OCI-LY3 (cell line): ENCODE measurements around the gene CACNG4.
"Not testable (repeated sequence)": the region's sequence is repeated elsewhere in the genome, so short reads cannot be mapped to it uniquely, and the experiment has no call there.

Experiments used
- H2AFZ ChIP-seq: fragments of 200-600, 300-600 bp; shearing (Covaris generic); 2 replicates; pipeline ENCODE4 v1.6.0; 2014; ENCODE audit warnings: antibody characterized with exemption, low read depth, low read length
- H3K27ac ChIP-seq: fragments of 200-600, 300-600 bp; sonication (generic); 2 replicates; pipeline ENCODE4 v1.5.1; 2014; ENCODE audit warnings: mild to moderate bottlenecking, low read length, moderate library complexity, mixed read lengths
- H3K27me3 ChIP-seq: fragments of 200-600, 300-600 bp; sonication (generic); 2 replicates; pipeline ENCODE4 v1.6.1; 2014; ENCODE audit warnings: low read depth, low read length, mixed read lengths
- H3K36me3 ChIP-seq: fragments of 200-600, 300-600 bp; sonication (generic); replicated peaks from 2 replicates; pipeline ENCODE3; 2014; ENCODE audit warnings: low read depth, low read length, mixed read lengths
- H3K4me1 ChIP-seq: fragments of 300-600, 200-600 bp; sonication (generic); 2 replicates; pipeline ENCODE4 v1.6.1; 2014; ENCODE audit warnings: low read length, mixed read lengths
- H3K4me2 ChIP-seq: fragments of 200-600, 300-600 bp; sonication (generic); 2 replicates; pipeline ENCODE4 v1.6.1; 2014; ENCODE audit warnings: low read length, mixed read lengths
- H3K4me3 ChIP-seq: fragments of 300-600, 200-600 bp; sonication (generic); 2 replicates; pipeline ENCODE4 v1.5.1; 2014; ENCODE audit warnings: antibody characterized with exemption, mild to moderate bottlenecking, low read length, moderate library complexity
- H3K79me2 ChIP-seq: fragments of 300-600, 200-600 bp; shearing (Covaris generic); 2 replicates; pipeline ENCODE4 v1.6.1; 2014; ENCODE audit warnings: mild to moderate bottlenecking, low read length, mixed read lengths
- H3K9ac ChIP-seq: fragments of 300-600, 200-600 bp; shearing (Covaris generic); 2 replicates; pipeline ENCODE4 v1.6.0; 2014; ENCODE audit warnings: mild to moderate bottlenecking, low read length, moderate library complexity
- H3K9me3 ChIP-seq: fragments of 200-600, 300-600 bp; shearing (Covaris generic); 2 replicates; pipeline ENCODE4 v1.6.1; 2014; ENCODE audit warnings: low read length, mixed read lengths; ENCODE audit not compliant: insufficient read depth
- H4K20me1 ChIP-seq: fragments of 200-600, 300-600 bp; sonication (generic); 2 replicates; pipeline ENCODE4 v1.6.1; 2016; ENCODE audit warnings: low read length, mixed read lengths; ENCODE audit not compliant: insufficient read depth
- CTCF ChIP-seq: fragments of 200-600, 300-600 bp; sonication (generic); IDR thresholded peaks from 2 replicates; pipeline ENCODE4 v1.5.1; 2014; ENCODE audit warnings: antibody characterized with exemption, low read length, low read depth
- EZH2phosphoT487 ChIP-seq: fragments of 200-600 bp; shearing (Covaris generic); IDR thresholded peaks from 2 replicates; pipeline ENCODE4 v1.6.1; 2018; ENCODE audit warnings: antibody characterized with exemption, mixed run types, low read depth

CACNG4 gene

GRCh38 chr17:66970797-66971196, 6.3 kb downstream of the CACNG4 start:
- TF ChIP-seq CTCF, result no peak
- TF ChIP-seq EZH2phosphoT487, result no peak
- Histone ChIP-seq H3K9ac (no peak overlapping the region), H3K79me2 (no peaks in the 10 kb centered on the region), H3K27ac (no peak overlapping the region), H3K27me3 (no peaks in the 10 kb centered on the region), H4K20me1 (no peaks in the 10 kb centered on the region), H2AFZ (no peak overlapping the region), H3K36me3 (no peaks in the 10 kb centered on the region), H3K9me3 (no peaks in the 10 kb centered on the region), H3K4me2 (no peak overlapping the region), H3K4me1 (no peaks in the 10 kb centered on the region), H3K4me3 (no peak overlapping the region)

GRCh38 chr17:66971264-66971663, 6.8 kb downstream of the CACNG4 start:
- H3K9ac ChIP-seq, result no peak overlapping the region
- H3K79me2 ChIP-seq, result no peaks in the 10 kb centered on the region
- no peaks in the 10 kb centered on the region for H3K36me3 ChIP-seq
- H3K27ac ChIP-seq, result no peak overlapping the region
- no peak overlapping the region for H2AFZ ChIP-seq
- H3K4me3 ChIP-seq, result no peak overlapping the region
- H3K27me3 ChIP-seq, result no peaks in the 10 kb centered on the region
- no peak overlapping the region for H3K4me2 ChIP-seq
- no peaks in the 10 kb centered on the region for H3K4me1 ChIP-seq
- H4K20me1 ChIP-seq, result no peaks in the 10 kb centered on the region
- no peaks in the 10 kb centered on the region for H3K9me3 ChIP-seq
- TF ChIP-seq CTCF (no peak), EZH2phosphoT487 (no peak)

- Histone ChIP-seq H3K79me2 (no peaks in the 10 kb centered on the region), H4K20me1 (no peaks in the 10 kb centered on the region), H3K27me3 (no peaks in the 10 kb centered on the region), H2AFZ (no peak overlapping the region), H3K27ac (no peak overlapping the region), H3K9ac (no peak overlapping the region), H3K9me3 (no peaks in the 10 kb centered on the region), H3K4me3 (no peak overlapping the region), H3K36me3 (no peaks in the 10 kb centered on the region), H3K4me2 (no peak overlapping the region), H3K4me1 (no peaks in the 10 kb centered on the region)
- TF ChIP-seq CTCF (no peak), EZH2phosphoT487 (no peak)
Measured at GRCh38 chr17:66971730-66972441, 7.4 kb downstream of the CACNG4 start.

- H3K4me2 ChIP-seq, H3K27me3 ChIP-seq, H2AFZ ChIP-seq, H3K9ac ChIP-seq, H3K36me3 ChIP-seq, H3K4me1 ChIP-seq, H3K79me2 ChIP-seq, H3K27ac ChIP-seq, H3K4me3 ChIP-seq, H3K9me3 ChIP-seq, H4K20me1 ChIP-seq: not testable (repeated sequence)
Measured at GRCh38 chr17:66972442-66972830, 7.9 kb downstream of the CACNG4 start.
